K562 (cell line): ENCODE data around the gene COX6A2.

Experiments used
- ATF7 ChIP-seq: fragments of 450-650 bp; IDR thresholded peaks from 2 replicates; pipeline ENCODE4 v1.7.1; 2014; ENCODE audit warnings: mild to moderate bottlenecking, moderate library complexity
- ELK1 ChIP-seq: sonication (generic); formaldehyde crosslinking; IDR thresholded peaks from 2 replicates; pipeline ENCODE4 v1.8.1; 2022; ENCODE audit warnings: missing genetic modification reagents
- POLR2AphosphoS5 ChIP-seq: IDR thresholded peaks from 2 replicates; pipeline ENCODE4 v1.6.1; 2011; ENCODE audit warnings: mild to moderate bottlenecking, low read depth, low read length, moderate library complexity; ENCODE audit not compliant: control insufficient read depth, insufficient read depth
- PTBP1 ChIP-seq: fragments of 200-400 bp; formaldehyde crosslinking; IDR thresholded peaks from 2 replicates; pipeline ENCODE4 v1.6.1; 2017; ENCODE audit warnings: low read depth, low read length
- RAD21 ChIP-seq, 2 experiments: fragments of 250-450 bp in 1 of 2; fragments of 450-650 bp in 1 of 2; sonication (Bioruptor Pico) in 1 of 2; formaldehyde crosslinking in 1 of 2; IDR thresholded peaks in 1 of 2; conservative IDR thresholded peaks in 1 of 2; 2 replicates each; pipeline versions ENCODE4 v1.4.0 to v1.8.0; 2020 to 2022; ENCODE audit warnings: mild to moderate bottlenecking in 2 of 2, moderate library complexity in 1 of 2
- SNRNP70 ChIP-seq: fragments of 200-400 bp; formaldehyde crosslinking; optimal IDR thresholded peaks from 2 replicates; pipeline ENCODE3; 2017; ENCODE audit warnings: low read depth, low read length
- YBX1 ChIP-seq: fragments of 450-650 bp; IDR thresholded peaks from 2 replicates; pipeline ENCODE4 v1.7.1; 2016; ENCODE audit warnings: mild to moderate bottlenecking
- ZNF347 ChIP-seq: fragments of 450-650 bp; formaldehyde crosslinking; IDR thresholded peaks from 2 replicates; pipeline ENCODE4 v1.4.0; 2020; ENCODE audit warnings: low read depth, mild to moderate bottlenecking, moderate library complexity
- TF ChIP-seq, protein P1 (sequence below): fragments of 450-650 bp; formaldehyde crosslinking; conservative IDR thresholded peaks from 2 replicates; pipeline ENCODE4 v1.4.0; 2022; ENCODE audit warnings: mild to moderate bottlenecking, missing genetic modification characterization
- TF ChIP-seq, protein P2 (sequence below): fragments of 150-350 bp; conservative IDR thresholded peaks from 2 replicates; pipeline ENCODE4 v1.6.1; 2014; ENCODE audit warnings: low read length
- TF ChIP-seq, protein P3 (sequence below): fragments of 200-800 bp; sonication (Bioruptor generic); IDR thresholded peaks from 2 replicates; pipeline ENCODE4 v1.6.1; 2017; ENCODE audit warnings: missing genetic modification characterization, missing compliant biosample characterization

DNA sequence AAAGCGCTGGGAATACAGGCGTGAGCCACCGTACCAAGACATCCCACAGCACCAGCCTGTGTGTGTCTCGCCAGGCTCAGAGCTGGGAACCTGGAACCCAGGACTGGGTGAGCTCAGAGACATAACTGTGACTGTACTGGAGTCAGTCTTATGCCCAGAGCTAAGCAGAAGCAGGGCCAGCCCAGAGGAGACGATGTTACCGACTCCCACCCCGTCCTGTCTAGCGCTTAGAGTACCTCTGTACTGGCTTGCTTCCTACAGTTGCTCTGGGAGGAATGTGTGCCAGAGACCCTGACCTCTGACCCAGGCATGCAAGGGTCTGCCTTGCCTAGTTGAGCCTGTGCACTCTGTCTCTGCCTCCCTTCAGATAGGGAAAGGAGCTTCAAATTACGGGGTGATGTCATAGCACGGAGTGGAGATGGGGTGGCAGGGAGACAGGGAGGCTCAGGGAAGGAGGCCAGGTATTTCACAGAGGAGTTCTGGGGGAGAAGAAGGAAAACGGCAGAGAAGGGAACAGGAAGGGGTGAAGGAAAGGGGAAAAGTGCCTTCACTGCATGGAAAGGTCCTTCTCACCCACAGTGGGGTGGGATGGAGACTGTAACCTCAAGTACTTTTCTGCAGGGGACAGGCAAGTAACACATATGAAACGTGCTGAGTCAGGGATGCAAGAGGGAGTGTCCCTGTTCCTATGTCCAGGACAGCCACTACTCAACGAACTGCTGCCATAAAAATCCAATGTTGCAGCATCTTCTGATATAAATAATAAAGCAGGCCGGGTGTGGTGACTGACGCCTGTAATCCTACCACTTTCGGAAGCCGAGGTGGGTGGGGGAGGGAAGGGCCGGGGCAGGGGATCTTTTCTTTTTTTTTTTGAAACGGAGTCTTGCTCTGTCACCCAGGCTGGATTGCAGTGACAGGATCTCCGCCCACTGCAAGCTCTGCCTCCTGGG lies 25.4 kb upstream of the COX6A2 start:
- no peak for TF ChIP-seq POLR2AphosphoS5
- TF ChIP-seq, protein P1, sequence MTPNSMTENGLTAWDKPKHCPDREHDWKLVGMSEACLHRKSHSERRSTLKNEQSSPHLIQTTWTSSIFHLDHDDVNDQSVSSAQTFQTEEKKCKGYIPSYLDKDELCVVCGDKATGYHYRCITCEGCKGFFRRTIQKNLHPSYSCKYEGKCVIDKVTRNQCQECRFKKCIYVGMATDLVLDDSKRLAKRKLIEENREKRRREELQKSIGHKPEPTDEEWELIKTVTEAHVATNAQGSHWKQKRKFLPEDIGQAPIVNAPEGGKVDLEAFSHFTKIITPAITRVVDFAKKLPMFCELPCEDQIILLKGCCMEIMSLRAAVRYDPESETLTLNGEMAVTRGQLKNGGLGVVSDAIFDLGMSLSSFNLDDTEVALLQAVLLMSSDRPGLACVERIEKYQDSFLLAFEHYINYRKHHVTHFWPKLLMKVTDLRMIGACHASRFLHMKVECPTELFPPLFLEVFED (CRISPR knock-in tag): 0 out of 2 replicates have a peak, but pooled peaks have one; percentile 39
- TF ChIP-seq ATF7: peak; percentile 97
- TF ChIP-seq RAD21 (CRISPR knock-in tag; conservative IDR thresholded peaks at IDR 0.05 in 1 of 2, IDR thresholded peaks at IDR 0.05 in 1 of 2): peak in 1 of 2 experiments; percentile 33; a peak in 1 of 4 replicates
- TF ChIP-seq SNRNP70: no peak
- no peak for TF ChIP-seq YBX1
- no peak for TF ChIP-seq ZNF347 (CRISPR knock-in tag)
- TF ChIP-seq, protein P2, sequence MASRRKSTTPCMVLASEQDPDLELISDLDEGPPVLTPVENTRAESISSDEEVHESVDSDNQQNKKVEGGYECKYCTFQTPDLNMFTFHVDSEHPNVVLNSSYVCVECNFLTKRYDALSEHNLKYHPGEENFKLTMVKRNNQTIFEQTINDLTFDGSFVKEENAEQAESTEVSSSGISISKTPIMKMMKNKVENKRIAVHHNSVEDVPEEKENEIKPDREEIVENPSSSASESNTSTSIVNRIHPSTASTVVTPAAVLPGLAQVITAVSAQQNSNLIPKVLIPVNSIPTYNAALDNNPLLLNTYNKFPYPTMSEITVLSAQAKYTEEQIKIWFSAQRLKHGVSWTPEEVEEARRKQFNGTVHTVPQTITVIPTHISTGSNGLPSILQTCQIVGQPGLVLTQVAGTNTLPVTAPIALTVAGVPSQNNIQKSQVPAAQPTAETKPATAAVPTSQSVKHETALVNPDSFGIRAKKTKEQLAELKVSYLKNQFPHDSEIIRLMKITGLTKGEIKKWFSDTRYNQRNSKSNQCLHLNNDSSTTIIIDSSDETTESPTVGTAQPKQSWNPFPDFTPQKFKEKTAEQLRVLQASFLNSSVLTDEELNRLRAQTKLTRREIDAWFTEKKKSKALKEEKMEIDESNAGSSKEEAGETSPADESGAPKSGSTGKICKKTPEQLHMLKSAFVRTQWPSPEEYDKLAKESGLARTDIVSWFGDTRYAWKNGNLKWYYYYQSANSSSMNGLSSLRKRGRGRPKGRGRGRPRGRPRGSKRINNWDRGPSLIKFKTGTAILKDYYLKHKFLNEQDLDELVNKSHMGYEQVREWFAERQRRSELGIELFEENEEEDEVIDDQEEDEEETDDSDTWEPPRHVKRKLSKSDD: no peak
- TF ChIP-seq ELK1: no peak
- TF ChIP-seq PTBP1: no peak
- TF ChIP-seq, protein P3, sequence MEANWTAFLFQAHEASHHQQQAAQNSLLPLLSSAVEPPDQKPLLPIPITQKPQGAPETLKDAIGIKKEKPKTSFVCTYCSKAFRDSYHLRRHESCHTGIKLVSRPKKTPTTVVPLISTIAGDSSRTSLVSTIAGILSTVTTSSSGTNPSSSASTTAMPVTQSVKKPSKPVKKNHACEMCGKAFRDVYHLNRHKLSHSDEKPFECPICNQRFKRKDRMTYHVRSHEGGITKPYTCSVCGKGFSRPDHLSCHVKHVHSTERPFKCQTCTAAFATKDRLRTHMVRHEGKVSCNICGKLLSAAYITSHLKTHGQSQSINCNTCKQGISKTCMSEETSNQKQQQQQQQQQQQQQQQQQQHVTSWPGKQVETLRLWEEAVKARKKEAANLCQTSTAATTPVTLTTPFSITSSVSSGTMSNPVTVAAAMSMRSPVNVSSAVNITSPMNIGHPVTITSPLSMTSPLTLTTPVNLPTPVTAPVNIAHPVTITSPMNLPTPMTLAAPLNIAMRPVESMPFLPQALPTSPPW (CRISPR knock-in tag): 0 out of 2 replicates have a peak, but pooled peaks have one; percentile 22
